Vagina (tissue), 2 donors: ENCODE data around the gene CDK6.

Experiments
- POLR2A ChIP-seq, 2 donors: fragments of 450-650 bp; IDR thresholded peaks; one replicate each; pipeline ENCODE4 v1.6.1; 2017; ENCODE audit warnings: antibody characterized with exemption in 2 of 2, mild to moderate bottlenecking in 2 of 2, moderate library complexity in 2 of 2
- POLR2AphosphoS5 ChIP-seq, 2 donors: sonication (generic); formaldehyde crosslinking; IDR thresholded peaks; one replicate each; pipeline ENCODE4 v1.9.0; 2017; ENCODE audit warnings: antibody characterized with exemption in 2 of 2, mild to moderate bottlenecking in 2 of 2, low read depth in 1 of 2; ENCODE audit not compliant: insufficient read depth in 1 of 2
- TF ChIP-seq, protein P1 (sequence below), 3 experiments: fragments of 450-650 bp in 2 of 3; fragments of 200-600 bp in 1 of 3; sonication (generic) in 1 of 3; IDR thresholded peaks; one replicate each; pipeline ENCODE4 v1.5.1; 2017 to 2019; ENCODE audit warnings: antibody characterized with exemption in 3 of 3, mild to moderate bottlenecking in 2 of 3, moderate library complexity in 2 of 3

- no peak for TF ChIP-seq POLR2AphosphoS5 (IDR thresholded peaks at IDR 0.05; ENCODE audit: insufficient read depth in 1 of 2, low read depth in 1 of 2)
- no peak for TF ChIP-seq POLR2A (IDR thresholded peaks at IDR 0.05)
- TF ChIP-seq, protein P1, sequence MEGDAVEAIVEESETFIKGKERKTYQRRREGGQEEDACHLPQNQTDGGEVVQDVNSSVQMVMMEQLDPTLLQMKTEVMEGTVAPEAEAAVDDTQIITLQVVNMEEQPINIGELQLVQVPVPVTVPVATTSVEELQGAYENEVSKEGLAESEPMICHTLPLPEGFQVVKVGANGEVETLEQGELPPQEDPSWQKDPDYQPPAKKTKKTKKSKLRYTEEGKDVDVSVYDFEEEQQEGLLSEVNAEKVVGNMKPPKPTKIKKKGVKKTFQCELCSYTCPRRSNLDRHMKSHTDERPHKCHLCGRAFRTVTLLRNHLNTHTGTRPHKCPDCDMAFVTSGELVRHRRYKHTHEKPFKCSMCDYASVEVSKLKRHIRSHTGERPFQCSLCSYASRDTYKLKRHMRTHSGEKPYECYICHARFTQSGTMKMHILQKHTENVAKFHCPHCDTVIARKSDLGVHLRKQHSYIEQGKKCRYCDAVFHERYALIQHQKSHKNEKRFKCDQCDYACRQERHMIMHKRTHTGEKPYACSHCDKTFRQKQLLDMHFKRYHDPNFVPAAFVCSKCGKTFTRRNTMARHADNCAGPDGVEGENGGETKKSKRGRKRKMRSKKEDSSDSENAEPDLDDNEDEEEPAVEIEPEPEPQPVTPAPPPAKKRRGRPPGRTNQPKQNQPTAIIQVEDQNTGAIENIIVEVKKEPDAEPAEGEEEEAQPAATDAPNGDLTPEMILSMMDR (IDR thresholded peaks at IDR 0.05) = no peak
Observed at GRCh38 chr7:92808635-92809034, 27.7 kb downstream of the CDK6 start.
